ENCODE results near the gene CTSW. TPM values are rescaled to one million over a fixed set of nuclear protein-coding genes. Genes with fewer than 3 reads are reported as not detected.
A peak's percentile ranks its signal among the peaks of the same experiment; 100 is the strongest.

The CTSW gene
- total RNA-seq, 1 experiment from 2014 or later, result 0.11 TPM

DNA sequence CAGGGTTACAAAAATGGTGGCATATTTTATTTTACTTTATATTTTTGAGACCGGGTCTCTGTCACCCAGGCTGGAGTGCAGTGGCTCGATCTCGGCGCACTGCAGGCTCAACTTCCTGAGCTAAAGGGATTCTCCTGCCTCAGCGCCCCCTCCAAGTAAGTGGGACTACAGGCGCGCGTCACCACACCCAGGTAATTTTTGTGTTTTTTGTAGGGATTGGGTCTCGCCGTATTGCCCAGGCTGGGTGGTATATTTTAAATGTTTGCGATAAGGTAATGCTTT, 21.2 kb downstream of the CTSW start:
- DNase-seq (ENCODE audit: low read depth), result no peak

DNA sequence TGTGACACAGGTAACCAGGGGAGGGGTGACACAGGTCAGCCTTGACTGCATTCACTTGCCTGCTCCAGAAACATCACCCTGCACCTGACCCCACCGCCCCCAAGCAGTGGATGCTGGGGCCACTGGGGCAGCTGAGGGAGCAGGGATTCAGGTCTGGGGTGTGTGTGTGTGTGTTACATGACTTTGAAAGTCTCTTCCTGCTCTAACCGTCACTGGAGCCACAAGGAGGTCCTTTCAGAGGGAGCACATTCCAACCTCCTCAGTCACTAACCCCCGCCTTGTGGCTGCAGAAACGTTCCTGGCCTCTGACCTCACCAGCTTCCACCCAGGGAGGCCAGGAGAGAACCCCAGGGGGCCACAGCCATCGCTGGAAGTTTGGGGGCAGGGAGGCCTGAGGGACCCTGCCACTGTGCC, 23.4 kb downstream of the CTSW start:
- peak; percentile 96 for DNase-seq (ENCODE audit: low read depth)

DNA sequence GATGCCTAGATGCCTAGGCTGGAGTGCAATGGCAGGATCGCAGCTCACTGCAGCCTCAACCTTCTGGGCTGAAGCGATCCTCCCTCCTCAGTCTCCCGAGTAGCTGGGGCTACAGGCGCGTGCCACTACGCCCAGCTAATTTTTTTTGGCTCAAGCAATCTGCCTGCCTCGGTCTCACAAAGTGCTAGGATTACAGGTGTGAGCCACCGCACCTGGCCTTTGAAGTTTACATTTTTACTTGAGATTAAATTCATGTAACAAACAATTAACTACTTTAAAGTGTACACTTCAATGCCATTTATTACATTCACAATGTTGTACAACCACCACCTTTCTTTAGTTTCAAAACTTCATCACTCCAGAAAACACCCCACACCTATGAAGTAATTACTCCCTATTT, 24.1 kb downstream of the CTSW start:
- no peak for DNase-seq (ENCODE audit: low read depth)

DNA sequence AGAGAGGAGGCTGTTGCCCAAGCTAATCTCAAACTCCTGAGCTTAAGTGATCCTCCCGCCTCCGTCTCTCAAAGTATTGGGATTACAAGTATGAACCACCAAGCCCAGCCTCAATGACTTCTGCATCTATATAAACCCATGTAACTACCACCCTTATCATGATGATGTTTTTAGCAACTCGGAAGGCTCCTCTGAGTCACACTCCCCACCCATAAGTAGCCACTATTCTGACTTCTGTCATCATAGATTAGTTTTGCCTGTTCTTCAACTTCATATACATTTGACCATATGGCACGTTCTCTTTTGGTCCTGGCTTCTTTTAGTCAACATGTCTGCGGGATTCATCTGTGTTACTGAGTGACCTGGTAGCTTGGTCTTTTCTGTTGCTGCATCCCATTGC, 27.0 kb downstream of the CTSW start:
- peak; percentile 27 for DNase-seq (ENCODE audit: low read depth)

DNA sequence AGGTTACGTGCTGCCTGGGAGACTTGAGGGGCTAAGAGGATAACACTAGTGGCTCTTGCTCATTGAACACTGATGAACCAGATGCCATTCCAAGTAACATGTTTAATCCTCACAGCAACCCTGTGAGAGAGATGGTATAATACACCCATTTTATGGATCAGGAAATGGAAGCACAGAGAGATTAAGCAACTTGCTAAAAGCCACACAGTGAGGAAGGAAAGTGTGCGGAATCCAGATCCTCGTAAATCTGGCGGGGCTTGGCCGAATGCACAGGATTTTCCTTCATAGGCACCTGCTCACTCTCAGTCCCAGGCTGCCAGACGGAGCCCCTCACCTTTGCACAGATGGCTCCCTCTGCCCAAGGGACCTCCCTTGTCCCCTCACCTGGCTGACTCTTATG, 28.2 kb downstream of the CTSW start:
- no peak for DNase-seq (ENCODE audit: low read depth)

DNA sequence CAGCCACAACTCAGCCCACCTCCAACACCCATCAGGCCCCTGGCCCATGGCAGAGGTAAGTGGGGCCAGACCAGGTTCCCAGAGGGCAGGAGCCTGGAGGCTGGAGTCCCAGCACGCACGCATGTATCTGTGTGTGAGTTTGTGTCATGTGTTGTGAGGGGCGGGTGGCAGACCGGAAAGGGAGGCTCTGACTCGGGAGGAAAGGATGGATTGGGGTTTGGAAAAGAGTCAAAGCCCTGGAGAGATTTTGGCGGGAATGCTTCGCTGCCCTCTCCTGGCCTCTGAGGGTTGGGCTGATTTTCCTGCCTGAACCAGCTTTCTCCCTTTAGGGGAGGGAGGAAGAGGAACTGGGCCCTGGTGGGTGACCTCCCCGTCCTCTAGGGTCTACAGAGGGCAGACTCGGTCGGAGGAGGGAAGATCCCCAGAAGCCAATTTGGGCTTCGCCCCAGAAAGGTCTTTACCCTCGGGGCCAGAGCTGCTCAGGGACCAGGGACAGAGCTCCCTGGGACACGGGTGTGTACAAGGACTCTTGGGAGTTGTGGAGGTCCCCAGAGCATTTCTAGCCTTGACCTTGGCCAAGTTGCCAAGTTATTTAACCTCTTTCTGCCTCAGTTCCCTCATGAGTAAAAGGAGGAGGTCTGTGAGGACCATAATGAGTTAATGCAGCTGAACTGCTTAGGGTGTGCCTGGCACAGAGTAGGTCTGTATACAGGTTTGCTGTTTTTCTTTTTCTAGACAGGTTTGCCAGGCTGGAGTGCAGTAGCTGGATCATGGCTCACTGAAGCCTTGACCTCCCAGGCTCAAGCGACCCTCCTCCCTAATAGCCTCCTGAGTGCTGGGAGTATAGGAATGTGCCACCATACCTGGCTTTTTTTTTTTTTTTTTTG, 32.3 kb downstream of the CTSW start:
- DNase-seq (ENCODE audit: low read depth), result peak; percentile 96

DNA sequence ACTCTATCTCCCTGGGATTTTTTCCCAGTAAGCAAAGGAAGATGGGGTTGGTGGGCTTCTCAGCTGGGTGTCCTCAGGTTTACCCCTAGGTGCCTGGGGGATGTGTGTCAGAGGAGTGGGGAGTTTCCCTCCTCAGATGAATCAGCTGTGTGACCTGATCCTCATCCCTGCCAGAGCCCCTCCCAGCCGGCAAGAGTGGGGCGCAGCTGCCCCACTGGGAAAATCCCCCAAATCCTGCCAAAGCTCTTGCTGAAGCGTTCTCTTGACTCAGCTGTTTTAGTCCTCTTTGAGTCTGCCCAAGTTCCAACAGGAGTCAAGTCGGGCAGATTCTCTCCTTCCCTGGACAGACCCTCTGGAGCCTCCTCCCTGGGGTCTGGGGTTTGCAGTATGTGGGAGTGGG, 33.2 kb downstream of the CTSW start:
- peak; percentile 94 for DNase-seq (ENCODE audit: low read depth)

DNA sequence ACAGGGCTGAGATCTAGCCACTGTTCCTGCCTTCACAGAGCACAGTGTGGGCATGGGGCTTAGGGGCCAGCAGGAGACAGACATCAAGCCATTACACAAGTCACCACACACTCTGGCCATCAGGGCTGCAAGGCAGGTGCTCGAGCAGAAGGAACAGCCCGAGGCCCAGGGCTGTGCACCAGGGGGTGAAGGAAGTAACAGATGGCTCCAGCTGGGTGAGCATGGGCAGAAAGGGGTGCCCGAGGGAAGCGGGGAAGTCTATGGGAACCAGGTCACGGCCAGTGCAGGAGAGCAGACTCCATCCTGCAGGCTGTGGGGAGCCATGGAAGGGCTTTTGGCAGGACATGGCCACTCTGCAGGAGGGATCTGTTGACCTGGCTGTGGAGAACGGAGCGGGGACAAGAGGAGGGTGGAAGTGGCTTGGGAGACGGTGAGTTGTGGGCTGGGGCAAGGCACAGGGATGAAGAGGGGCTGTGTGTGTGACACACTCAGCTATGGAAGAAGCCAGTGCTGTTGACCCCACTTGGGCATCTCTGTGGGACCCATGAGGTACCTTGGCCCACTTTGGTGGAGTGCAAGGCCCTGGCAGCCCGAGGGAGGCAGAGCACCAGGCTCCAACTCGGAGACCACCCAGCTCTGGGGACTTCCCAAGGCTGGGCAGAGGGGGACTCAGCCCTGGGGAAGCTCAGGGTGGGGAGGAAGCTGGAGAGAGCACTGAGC, 35.6 kb downstream of the CTSW start:
- DNase-seq (ENCODE audit: low read depth), result peak; percentile 68

DNA sequence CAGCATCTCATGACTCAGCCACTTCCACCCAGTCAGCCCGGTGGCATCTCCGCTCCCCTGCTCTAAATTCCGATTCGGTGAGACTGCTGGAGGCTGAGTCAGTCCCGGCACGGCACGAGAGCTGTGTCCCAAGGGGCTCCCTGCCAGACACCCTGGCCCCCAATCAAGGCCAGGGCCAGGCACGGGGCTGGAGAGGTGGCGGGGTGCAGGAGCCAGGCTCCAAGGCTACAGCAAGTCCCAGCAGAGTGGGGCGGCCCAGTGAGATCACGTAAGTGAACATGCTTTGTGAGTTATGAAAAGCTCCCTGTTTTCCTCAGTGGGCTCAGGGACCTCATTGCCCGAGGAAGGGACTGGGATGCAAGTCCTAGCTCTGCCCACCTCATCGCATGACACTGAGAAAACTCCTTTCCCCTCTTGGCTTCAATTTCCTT, 36.2 kb downstream of the CTSW start:
- peak; percentile 99 for DNase-seq (ENCODE audit: low read depth)

DNA sequence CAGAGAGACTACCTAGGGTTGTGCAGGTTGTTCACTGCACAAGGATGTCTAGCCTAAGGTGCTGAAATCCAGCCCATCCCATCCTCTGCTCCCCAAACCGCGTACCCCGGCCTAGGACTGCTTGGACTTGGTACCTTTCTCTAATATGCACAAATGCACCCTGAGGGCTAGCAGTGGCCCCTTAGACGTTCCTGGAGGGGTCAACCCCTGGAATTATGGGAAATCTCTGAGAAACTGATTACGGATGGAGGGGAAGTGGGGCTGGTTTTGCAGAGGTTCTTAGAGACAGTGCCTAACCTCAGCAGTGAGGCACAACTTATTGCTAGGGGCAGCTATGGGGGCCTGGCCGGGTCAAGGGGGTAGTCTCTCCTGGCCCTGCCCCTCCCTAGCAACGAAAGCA, 36.8 kb downstream of the CTSW start:
- DNase-seq (ENCODE audit: low read depth), result no peak

DNA sequence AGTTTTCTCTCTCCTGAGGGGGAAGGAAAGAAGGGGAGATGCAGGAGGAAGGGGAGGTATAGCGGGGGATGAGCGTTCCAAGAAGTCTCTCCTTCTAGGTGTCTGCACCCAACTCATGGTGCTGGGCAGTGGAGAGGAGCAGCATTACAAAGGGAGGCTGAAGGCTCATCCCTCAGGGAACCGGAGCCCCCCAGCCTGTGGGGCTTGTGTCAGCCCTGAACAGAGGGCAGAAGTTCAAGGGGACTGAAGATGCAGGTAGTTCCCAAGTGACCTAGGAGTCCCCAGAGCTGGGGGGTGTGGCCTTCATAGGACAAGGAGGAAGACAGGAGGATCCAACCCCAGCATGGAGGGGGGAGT, 37.4 kb downstream of the CTSW start:
- no peak for DNase-seq (ENCODE audit: low read depth)

DNA sequence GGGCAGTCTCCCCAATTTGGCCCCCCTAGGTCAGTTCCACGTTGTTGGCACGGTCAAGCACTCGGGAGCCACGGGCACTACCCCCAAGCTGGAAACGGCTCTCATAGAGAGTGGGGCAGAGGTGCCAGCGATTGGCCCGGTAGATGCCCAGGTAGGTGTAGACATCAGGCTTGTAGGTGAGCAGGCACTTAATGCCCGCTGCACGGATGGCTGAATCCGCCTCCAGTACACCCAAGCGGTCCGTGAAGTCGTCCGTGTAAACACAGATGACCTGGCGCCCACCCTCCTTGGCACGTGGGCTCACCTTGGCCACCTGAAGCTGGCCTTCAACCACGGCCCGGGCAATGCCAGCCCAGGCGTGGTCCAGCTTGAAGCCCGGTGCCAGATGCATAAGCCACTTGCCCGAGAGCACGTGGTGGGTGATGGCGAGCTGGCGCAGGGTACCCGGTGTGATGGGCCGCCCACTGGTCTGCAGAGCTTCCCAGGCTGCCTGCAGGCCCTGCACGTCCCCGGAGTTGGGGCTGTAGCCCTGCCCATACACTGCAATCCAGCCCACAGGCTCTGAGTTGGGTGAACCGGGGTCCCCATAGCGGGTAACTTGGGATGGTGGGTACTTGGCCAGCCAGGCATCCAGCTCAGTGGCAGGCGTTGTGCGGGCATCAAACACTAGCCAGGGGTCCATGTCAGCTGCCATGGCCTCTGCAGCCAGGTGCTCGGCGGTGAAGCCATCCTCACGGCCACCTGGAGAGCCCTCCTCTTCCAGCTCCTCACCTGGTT, 38.0 kb downstream of the CTSW start:
- peak; percentile 39 for DNase-seq (ENCODE audit: low read depth)

DNA sequence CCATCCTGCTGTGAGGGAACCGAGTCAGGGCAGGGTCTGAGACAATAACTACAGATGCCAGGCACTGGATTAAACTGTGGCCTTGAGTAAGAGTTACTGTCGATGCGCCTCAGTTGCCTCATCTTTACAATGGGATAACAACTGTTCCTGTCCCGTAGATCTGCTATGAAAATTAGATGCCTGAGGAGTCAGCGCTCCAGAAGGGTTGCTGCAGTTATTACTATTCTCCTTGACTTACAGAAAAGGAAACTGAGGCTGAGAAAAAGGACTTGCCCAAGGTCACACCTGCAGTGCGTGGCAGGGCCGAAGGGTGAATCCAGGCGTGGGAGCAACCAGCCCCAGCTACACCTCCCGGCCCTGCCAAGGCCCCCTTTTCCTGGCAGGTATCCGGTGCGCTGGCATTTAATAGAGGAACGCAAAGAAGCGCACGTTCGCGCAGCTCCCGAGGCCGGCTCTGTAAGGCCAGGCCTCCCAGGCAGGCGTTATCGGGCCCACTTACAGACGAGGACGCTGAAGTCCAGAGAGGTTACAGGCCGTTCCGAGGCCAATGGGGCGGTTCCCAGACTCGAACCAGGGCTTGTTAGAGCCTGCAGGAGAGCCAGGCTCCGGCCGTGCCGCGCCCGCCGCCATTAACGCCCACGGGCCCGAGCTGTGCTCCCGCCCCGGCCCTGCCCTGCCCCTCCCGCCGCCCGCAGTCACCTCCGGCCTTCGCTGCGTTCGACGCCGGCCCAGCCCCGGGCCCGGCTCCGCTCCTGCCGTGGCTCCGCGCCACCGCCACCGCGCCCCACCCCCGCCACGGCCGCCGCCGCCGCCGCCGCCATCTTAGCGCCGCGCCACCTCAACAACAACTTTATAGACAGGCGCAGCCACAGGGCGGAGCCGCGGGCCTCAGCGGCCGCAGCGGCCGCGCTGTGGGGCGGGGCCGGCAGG, 38.8 kb downstream of the CTSW start, which contains the start of gene C11orf68:
C11orf68 (minus strand) TSS at position 852 of the 930 bp plus-strand sequence; CDS start at position 821, 31 bp downstream.
- DNase-seq (ENCODE audit: low read depth), result no peak

DNA sequence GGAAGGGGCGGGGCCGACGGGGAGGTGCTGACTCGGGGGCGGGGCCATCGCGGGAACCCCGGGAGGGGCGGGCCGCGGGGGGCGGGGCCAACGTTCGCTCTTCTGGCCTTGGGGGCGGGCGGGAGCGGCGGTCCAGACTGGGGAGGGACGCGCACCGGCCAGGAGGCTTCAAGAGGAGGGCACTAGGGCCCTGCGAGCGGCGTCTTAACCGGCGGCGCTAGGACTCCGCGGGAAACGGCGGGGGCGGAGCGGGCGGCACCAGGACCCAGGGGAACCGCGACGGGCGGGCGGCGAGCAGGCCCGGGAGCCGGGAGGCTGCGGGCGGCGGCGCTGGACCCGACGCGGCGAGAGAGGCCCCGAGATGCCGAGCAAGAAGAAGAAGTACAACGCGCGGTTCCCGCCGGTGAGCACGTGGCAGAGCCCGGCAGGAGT, 39.5 kb downstream of the CTSW start, which contains the start of gene DRAP1:
DRAP1 (plus strand) TSS at position 286 of the 432 bp plus-strand sequence; CDS start at position 362, 76 bp downstream.
- DNase-seq (ENCODE audit: low read depth), result peak; percentile 99

DNA sequence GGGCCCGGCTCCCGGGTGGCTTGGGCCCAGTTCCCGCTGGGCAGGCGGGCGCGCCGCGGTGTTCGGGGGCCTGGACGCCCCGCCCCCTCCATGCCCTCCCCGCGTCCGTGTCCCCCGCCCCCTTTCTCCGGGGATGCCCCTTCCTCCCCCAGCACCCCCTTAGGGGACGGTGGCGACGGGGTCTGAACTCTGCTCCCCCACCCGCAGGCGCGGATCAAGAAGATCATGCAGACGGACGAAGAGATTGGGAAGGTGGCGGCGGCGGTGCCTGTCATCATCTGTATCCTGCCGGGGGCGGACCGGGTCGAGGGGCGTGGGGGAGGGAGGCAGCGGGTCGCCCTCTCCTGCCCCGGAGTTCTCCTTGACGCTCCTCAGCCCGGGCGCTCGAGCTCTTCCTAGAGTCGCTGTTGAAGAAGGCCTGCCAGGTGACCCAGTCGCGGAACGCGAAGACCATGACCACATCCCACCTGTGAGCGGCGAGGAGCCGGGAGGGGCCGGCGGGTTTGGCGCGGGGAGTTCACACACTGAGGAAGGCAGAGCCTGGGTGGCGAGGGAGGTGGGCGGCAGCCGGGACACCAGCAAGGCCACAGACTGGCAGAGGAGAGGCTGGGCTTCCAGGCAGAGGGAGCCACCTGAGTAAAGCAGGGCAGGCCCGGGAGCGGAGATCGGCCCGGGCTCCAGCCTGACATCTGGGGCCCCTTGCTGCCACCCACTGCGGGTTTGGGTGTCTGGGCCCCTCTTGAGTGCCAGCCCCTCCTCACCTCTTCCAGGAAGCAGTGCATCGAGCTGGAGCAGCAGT, 40.1 kb downstream of the CTSW start:
- peak; percentile 55 for DNase-seq (ENCODE audit: low read depth)

DNA sequence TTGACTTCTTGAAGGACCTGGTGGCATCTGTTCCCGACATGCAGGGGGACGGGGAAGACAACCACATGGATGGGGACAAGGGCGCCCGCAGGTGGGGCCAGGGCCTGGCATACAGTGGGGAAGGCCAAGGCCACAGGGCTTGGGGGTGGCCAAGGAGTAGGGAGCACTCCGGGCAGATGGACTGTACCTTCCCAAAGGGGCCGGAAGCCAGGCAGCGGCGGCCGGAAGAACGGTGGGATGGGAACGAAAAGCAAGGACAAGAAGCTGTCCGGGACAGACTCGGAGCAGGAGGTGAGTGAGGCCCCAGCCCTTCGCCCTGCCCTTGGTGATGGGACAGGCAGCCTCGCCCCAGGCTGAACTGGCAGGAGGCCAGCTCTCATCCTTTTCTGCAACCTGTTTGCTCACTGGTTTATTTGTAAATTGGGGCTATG, 40.8 kb downstream of the CTSW start:
- DNase-seq (ENCODE audit: low read depth), result no peak

DNA sequence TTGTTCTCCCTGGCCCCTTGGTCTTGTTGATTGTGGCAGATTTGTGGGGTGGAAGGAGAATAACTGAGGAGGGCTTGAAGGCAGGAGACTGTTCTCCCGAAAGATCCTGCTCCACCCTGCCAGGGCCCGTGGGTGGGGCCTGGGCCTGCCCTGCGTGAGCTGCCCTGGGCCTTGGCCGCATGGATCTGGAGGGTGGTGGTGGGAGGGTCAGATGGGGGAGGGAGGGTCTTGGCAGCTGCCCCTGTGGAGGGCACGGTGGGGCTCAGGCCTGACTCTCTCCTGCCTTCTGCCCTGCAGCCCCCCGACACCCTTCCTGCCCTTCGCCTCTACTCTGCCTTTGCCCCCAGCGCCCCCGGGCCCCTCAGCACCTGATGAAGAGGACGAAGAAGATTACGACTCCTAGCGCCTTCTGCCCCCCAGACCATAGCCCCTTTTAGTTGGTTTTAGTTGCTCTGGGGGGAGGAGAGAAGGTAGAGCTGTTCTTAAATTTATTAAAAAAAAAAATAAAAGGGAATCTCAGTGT, 41.5 kb downstream of the CTSW start:
- DNase-seq (ENCODE audit: low read depth), result no peak

DNA sequence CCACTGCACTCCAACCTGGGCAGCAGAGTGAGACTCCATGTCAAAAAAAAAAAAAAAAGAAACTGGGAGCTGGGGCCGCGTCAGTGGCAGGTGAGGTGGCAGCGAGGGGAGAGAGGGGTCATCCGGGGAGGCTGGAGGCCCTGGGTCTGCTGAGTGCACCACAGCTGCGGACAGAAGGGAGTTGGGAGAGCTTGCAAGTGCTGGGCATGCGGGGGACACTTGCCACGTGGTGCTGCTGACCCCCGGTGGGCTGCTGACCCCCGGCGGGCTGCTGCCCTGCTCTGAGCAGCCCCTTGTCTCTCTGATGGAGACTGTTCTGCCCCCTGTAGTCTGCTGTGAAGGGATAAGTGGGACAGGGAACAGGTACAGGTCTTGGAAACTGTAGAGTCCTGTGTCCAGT, 42.2 kb downstream of the CTSW start:
- DNase-seq (ENCODE audit: low read depth), result no peak

DNA sequence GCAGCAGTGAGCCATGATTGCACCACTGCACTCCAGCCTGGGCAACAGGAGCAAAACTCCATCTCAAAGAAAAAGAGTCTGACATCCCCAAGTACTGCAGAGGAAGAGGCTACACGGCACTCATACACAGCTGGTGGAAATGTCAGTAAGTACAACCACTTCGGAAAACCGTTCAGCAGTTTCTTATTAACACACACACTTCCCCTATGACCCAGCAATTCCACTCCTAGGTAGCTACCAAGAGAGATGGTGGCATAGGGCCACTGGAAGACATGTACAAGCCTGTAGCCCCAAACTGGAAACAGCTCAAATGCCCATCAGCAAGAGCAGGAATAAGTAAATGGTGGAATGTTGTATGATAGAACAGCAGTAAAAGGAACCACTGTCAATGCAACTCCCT, 42.9 kb downstream of the CTSW start:
- no peak for DNase-seq (ENCODE audit: low read depth)

DNA sequence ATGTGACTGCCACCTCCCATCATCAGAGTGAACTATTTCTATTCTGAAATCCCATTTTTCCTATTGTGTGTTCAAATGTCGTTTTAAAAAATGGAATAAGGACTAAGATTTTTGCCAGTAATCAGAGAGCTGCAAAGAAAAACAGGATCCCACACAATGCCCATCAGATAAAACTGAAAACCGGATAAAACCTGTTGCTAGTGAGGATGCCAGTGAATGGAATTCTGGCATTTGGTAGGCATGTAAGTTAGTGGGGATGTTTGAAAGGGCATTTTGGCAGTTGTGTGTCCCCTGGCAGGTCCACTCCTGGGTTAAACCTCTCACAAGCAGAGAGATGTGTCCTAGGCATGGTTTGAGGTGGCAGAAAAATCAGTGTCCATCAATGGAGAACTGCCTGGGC, 45.8 kb downstream of the CTSW start:
- DNase-seq (ENCODE audit: low read depth), result no peak

Measured in Daoy (cell line).